ENCODE measurements around the gene TXLNA. TPM values are rescaled to one million over a fixed set of nuclear protein-coding genes. Genes with fewer than 3 reads are reported as not detected.

The TXLNA gene
- total and polyA plus RNA-seq, 2 experiments from 2014 or later, result 15.2 to 52.1 TPM

DNA sequence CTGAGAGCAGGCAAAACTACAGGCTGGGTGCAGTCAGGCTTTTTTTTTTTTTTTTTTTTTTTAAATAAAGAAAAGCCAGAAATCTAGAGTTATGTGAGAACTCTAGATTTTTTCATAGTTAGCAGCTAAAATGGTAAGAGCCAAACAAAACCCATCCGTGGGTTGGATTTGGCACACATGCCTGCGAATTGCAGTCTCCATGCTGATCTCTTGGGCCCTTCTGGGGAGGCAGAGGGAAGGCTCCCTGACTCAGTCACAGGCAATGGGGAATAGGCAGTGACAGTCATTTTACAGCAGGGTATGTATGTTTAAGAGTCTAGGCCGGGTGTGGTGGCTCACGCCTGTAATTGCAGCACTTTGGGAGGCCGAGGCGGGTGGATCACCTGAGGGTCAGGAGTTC, 2.6 kb downstream of the TXLNA start:
- Histone ChIP-seq H2AFZ (no peak overlapping the region), H3K79me2 (replicated peaks; ENCODE audit: insufficient read depth) (peaks cover 63% of the 10 kb centered on the region), H4K20me1 (replicated peaks; ENCODE audit: insufficient read depth) (peaks cover 31% of the 10 kb centered on the region), H3K9me2 (ENCODE audit: insufficient read depth) (no peaks in the 10 kb centered on the region), H3K4me2 (no peak overlapping the region), H3K4me1 (ENCODE audit: insufficient read depth) (peaks cover 30% of the 10 kb centered on the region), H3K27me3 (ENCODE audit: insufficient read depth) (no peaks in the 10 kb centered on the region), H3K27ac (ENCODE audit: low read depth) (no peak overlapping the region; the same call in 1 of the 2 replicates), H3F3A (replicated peaks; ENCODE audit: low read depth) (peaks cover 29% of the 10 kb centered on the region), H3K4me3 (no peak overlapping the region), H3K36me3 (ENCODE audit: insufficient read depth) (peaks cover 30% of the 10 kb centered on the region)
- Mint-ChIP-seq H3K36me3 (ENCODE audit: low read depth) (peaks cover 63% of the 10 kb centered on the region), H3K4me1 (peaks cover 46% of the 10 kb centered on the region), H3K9me3 (no peaks in the 10 kb centered on the region), H3K27me3 (ENCODE audit: insufficient read depth, low read depth, poor library complexity) (peaks cover 14% of the 10 kb centered on the region), H3K4me3 (peak overlapping the region; percentile 36; the same call in 2 of the 3 replicates), H3K27ac (no peak overlapping the region)
- no peak for ATAC-seq
- no peak for TF ChIP-seq STAT1 (IDR thresholded peaks at IDR 0.05; ENCODE audit: unreplicated experiment)
- TF ChIP-seq CREB1 (CRISPR knock-in tag; IDR thresholded peaks at IDR 0.05; ENCODE audit: low read depth), result no peak
- TF ChIP-seq ZNF331 (CRISPR knock-in tag; IDR thresholded peaks at IDR 0.05; ENCODE audit: low read depth), result no peak
- no peak for TF ChIP-seq EZH2phosphoT487 (IDR thresholded peaks at IDR 0.05; ENCODE audit: unreplicated experiment)
- no peak for TF ChIP-seq JUNB (IDR thresholded peaks at IDR 0.05; ENCODE audit: unreplicated experiment)
- TF ChIP-seq POLR2AphosphoS5 (IDR thresholded peaks at IDR 0.05; ENCODE audit: low read depth), result no peak
- TF ChIP-seq REST (IDR thresholded peaks at IDR 0.05; ENCODE audit: unreplicated experiment), result no peak
- TF ChIP-seq CTCF (conservative IDR thresholded peaks at IDR 0.05; ENCODE audit: low read depth in 2 of 2), result no peak
- TF ChIP-seq ZNF114 (CRISPR knock-in tag; IDR thresholded peaks at IDR 0.05), result no peak
- no peak for TF ChIP-seq NANOG (IDR thresholded peaks at IDR 0.05; ENCODE audit: borderline replicate concordance)
- TF ChIP-seq, protein P1, sequence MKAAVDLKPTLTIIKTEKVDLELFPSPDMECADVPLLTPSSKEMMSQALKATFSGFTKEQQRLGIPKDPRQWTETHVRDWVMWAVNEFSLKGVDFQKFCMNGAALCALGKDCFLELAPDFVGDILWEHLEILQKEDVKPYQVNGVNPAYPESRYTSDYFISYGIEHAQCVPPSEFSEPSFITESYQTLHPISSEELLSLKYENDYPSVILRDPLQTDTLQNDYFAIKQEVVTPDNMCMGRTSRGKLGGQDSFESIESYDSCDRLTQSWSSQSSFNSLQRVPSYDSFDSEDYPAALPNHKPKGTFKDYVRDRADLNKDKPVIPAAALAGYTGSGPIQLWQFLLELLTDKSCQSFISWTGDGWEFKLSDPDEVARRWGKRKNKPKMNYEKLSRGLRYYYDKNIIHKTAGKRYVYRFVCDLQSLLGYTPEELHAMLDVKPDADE (IDR thresholded peaks at IDR 0.05), result no peak
- TF ChIP-seq EZH2 (IDR thresholded peaks at IDR 0.05; ENCODE audit: low read depth, unreplicated experiment), result no peak
- no peak for TF ChIP-seq ZNF462 (CRISPR knock-in tag; IDR thresholded peaks at IDR 0.05)
- no peak for DNase-seq (ENCODE audit: low spot score)

Measured in GM23338 (cell line).